OCI-LY3 (cell line): ENCODE results near the gene TECPR2.
"Not testable (repeated sequence)": the region's sequence is repeated elsewhere in the genome, so short reads cannot be mapped to it uniquely, and the experiment has no call there.

Source experiments
- H2AFZ ChIP-seq: fragments of 200-600, 300-600 bp; shearing (Covaris generic); 2 replicates; pipeline ENCODE4 v1.6.0; 2014; ENCODE audit warnings: antibody characterized with exemption, low read depth, low read length
- H3K27ac ChIP-seq: fragments of 200-600, 300-600 bp; sonication (generic); 2 replicates; pipeline ENCODE4 v1.5.1; 2014; ENCODE audit warnings: mild to moderate bottlenecking, low read length, moderate library complexity, mixed read lengths
- H3K27me3 ChIP-seq: fragments of 200-600, 300-600 bp; sonication (generic); 2 replicates; pipeline ENCODE4 v1.6.1; 2014; ENCODE audit warnings: low read depth, low read length, mixed read lengths
- H3K36me3 ChIP-seq: fragments of 200-600, 300-600 bp; sonication (generic); replicated peaks from 2 replicates; pipeline ENCODE3; 2014; ENCODE audit warnings: low read depth, low read length, mixed read lengths
- H3K4me1 ChIP-seq: fragments of 300-600, 200-600 bp; sonication (generic); 2 replicates; pipeline ENCODE4 v1.6.1; 2014; ENCODE audit warnings: low read length, mixed read lengths
- H3K4me2 ChIP-seq: fragments of 200-600, 300-600 bp; sonication (generic); 2 replicates; pipeline ENCODE4 v1.6.1; 2014; ENCODE audit warnings: low read length, mixed read lengths
- H3K4me3 ChIP-seq: fragments of 300-600, 200-600 bp; sonication (generic); 2 replicates; pipeline ENCODE4 v1.5.1; 2014; ENCODE audit warnings: antibody characterized with exemption, mild to moderate bottlenecking, low read length, moderate library complexity
- H3K79me2 ChIP-seq: fragments of 300-600, 200-600 bp; shearing (Covaris generic); 2 replicates; pipeline ENCODE4 v1.6.1; 2014; ENCODE audit warnings: mild to moderate bottlenecking, low read length, mixed read lengths
- H3K9ac ChIP-seq: fragments of 300-600, 200-600 bp; shearing (Covaris generic); 2 replicates; pipeline ENCODE4 v1.6.0; 2014; ENCODE audit warnings: mild to moderate bottlenecking, low read length, moderate library complexity
- H3K9me3 ChIP-seq: fragments of 200-600, 300-600 bp; shearing (Covaris generic); 2 replicates; pipeline ENCODE4 v1.6.1; 2014; ENCODE audit warnings: low read length, mixed read lengths; ENCODE audit not compliant: insufficient read depth
- H4K20me1 ChIP-seq: fragments of 200-600, 300-600 bp; sonication (generic); 2 replicates; pipeline ENCODE4 v1.6.1; 2016; ENCODE audit warnings: low read length, mixed read lengths; ENCODE audit not compliant: insufficient read depth
- EZH2phosphoT487 ChIP-seq: fragments of 200-600 bp; shearing (Covaris generic); IDR thresholded peaks from 2 replicates; pipeline ENCODE4 v1.6.1; 2018; ENCODE audit warnings: antibody characterized with exemption, mixed run types, low read depth
- TF ChIP-seq, protein P1 (sequence below): fragments of 200-600, 300-600 bp; sonication (generic); IDR thresholded peaks from 2 replicates; pipeline ENCODE4 v1.5.1; 2014; ENCODE audit warnings: antibody characterized with exemption, low read length, low read depth

TECPR2 gene

DNA sequence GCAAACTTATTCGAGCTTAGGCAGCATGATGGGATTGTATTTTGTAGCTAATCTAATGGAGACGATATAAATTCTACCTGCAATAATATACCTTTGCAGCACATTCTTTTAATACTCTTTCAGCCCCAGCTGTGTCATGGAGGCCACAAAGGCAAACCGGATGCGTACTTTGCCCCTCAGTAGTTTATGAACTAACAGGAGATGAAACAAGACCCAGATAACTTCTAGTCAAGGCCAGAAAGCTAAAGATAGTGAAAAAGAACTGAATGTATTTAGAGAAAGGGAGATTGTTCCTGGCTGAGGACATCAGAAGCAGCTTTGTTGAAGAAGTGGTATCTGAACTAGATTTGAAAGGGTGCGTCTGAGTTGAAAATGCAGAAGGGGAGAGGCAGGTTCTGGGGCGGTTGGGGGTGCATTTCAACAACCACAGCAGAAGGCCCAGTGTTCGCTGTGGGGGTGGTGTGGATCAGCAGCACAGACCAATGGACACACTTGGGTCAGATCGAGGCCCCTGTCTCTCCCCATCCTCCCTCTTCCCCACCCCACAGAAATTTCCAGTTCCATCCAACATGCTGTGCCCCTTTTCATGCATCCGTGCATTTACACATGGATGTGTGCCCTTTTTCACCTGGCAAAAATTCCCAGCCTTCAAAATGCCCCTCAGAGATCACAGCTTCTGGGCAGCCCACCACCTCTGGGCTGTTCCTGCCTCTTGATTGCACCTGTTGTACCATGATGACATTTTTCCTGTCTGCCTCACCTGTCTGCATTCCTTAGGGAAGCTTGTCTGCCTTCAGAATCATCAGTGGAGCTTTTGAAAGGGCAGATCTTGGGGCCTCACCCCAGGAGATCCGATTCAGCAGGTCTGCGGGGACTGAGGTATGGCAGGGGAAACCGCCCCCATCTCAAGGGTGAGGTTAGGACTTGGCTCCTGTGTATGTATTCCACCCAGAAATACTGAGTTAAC lies 41.0 kb upstream of the TECPR2 start:
- TF ChIP-seq, protein P1, sequence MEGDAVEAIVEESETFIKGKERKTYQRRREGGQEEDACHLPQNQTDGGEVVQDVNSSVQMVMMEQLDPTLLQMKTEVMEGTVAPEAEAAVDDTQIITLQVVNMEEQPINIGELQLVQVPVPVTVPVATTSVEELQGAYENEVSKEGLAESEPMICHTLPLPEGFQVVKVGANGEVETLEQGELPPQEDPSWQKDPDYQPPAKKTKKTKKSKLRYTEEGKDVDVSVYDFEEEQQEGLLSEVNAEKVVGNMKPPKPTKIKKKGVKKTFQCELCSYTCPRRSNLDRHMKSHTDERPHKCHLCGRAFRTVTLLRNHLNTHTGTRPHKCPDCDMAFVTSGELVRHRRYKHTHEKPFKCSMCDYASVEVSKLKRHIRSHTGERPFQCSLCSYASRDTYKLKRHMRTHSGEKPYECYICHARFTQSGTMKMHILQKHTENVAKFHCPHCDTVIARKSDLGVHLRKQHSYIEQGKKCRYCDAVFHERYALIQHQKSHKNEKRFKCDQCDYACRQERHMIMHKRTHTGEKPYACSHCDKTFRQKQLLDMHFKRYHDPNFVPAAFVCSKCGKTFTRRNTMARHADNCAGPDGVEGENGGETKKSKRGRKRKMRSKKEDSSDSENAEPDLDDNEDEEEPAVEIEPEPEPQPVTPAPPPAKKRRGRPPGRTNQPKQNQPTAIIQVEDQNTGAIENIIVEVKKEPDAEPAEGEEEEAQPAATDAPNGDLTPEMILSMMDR, result no peak
- no peak for TF ChIP-seq EZH2phosphoT487
- Histone ChIP-seq H3K27ac (no peak overlapping the region), H2AFZ (no peak overlapping the region)

DNA sequence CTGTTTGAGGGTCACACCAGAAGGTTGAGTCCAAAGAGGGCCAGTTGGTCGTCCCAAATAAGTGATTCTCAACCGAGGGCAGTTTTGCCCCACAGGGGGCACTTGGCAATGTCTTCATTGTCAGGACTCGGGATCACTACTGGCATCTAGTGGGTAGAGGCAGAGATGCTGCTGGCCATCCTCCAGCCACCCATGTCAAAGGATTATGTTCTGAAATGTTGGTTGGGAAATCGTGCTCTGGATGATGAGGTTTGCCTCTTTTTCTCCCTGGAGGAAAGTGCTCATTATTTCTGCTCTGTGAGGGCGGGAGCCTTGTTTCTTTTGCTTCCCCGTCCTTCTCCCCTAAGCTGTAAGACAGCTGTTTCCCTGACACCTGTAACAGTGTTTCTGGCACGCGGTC lies 39.6 kb upstream of the TECPR2 start:
- no peak overlapping the region for H3K4me2 ChIP-seq
- H3K9ac ChIP-seq, result no peak overlapping the region
- no peaks in the 10 kb centered on the region for H3K9me3 ChIP-seq
- H4K20me1 ChIP-seq, result no peaks in the 10 kb centered on the region
- TF ChIP-seq EZH2phosphoT487, result no peak
- TF ChIP-seq, protein P1, result peak; percentile 61
- no peaks in the 10 kb centered on the region for H3K36me3 ChIP-seq
- H3K79me2 ChIP-seq, result peaks cover 15% of the 10 kb centered on the region
- peaks cover 18% of the 10 kb centered on the region for H3K4me1 ChIP-seq
- no peaks in the 10 kb centered on the region for H3K27me3 ChIP-seq
- no peak overlapping the region for H3K27ac ChIP-seq
- H2AFZ ChIP-seq, result no peak overlapping the region
- H3K4me3 ChIP-seq, result no peak overlapping the region

More for the DNA sequence above, 41.0 kb upstream of the TECPR2 start:
- Histone ChIP-seq H3K36me3 (no peaks in the 10 kb centered on the region), H4K20me1 (no peaks in the 10 kb centered on the region), H3K4me2 (no peak overlapping the region), H3K27me3 (no peaks in the 10 kb centered on the region), H3K9me3 (no peaks in the 10 kb centered on the region), H3K9ac (no peak overlapping the region), H3K4me1 (peaks cover 23% of the 10 kb centered on the region), H3K4me3 (no peak overlapping the region), H3K79me2 (peaks cover 15% of the 10 kb centered on the region)

DNA sequence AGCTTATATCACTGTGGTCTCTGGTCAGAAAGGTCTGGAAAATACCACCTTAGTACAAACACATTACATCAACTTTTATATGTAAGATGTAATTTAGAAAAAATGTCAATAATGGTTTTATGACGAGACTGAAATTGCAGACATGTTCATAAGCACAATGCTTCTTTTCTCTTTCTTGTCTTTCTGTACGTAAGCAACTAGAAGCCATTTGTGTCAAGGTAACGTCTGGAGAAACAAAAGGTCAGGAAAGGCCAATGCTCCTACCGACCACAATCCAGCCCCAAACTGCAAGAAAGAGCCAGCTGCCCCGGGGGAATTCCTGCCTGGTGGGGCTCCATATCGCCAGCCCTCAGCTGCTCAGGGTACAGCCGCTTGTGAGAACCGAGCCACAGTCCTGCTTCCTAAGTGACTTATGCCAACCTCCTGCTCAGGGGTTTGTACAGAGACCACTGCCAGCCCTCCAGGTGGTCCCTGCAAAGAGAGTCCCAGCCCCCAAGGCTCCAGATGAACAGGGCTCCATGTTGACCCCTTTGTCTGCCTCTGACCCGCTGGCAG lies 36.9 kb upstream of the TECPR2 start:
- no peaks in the 10 kb centered on the region for H3K27me3 ChIP-seq
- H3K9ac ChIP-seq, result no peak overlapping the region
- no peak overlapping the region for H3K4me2 ChIP-seq
- peaks cover 1% of the 10 kb centered on the region; the same call in 1 of the 2 replicates for H3K4me1 ChIP-seq
- no peaks in the 10 kb centered on the region for H3K36me3 ChIP-seq
- no peak overlapping the region for H3K4me3 ChIP-seq
- no peak overlapping the region for H3K27ac ChIP-seq
- H2AFZ ChIP-seq, result no peak overlapping the region
- no peaks in the 10 kb centered on the region for H4K20me1 ChIP-seq
- no peak for TF ChIP-seq EZH2phosphoT487
- TF ChIP-seq, protein P1, result no peak
- no peaks in the 10 kb centered on the region for H3K9me3 ChIP-seq
- H3K79me2 ChIP-seq, result peaks cover 3% of the 10 kb centered on the region

DNA sequence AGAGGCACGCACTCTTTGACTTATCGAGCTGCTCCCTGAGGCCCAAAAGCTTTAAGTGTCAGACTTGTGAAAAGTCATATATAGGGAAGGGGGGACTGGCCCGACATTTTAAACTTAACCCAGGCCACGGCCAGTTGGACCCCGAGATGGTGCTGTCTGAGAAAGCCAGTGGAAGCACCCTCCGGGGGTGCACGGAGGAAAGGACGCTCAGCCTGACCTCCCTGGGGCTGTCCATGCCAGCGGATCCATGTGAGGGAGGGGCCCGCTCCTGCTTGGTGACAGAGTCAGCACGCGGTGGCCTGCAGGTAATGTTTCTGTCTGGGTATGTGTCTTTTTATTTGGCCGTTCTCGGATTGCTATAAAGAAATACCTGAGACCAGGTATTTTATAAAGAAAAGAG lies 36.2 kb upstream of the TECPR2 start:
- no peaks in the 10 kb centered on the region for H3K79me2 ChIP-seq
- H3K9me3 ChIP-seq, result no peaks in the 10 kb centered on the region
- H4K20me1 ChIP-seq, result no peaks in the 10 kb centered on the region
- H3K9ac ChIP-seq, result no peak overlapping the region
- H3K27ac ChIP-seq, result no peak overlapping the region
- no peaks in the 10 kb centered on the region for H3K27me3 ChIP-seq
- no peaks in the 10 kb centered on the region for H3K4me1 ChIP-seq
- no peak overlapping the region for H2AFZ ChIP-seq
- H3K4me3 ChIP-seq, result no peak overlapping the region
- peaks cover under 1% of the 10 kb centered on the region for H3K36me3 ChIP-seq
- TF ChIP-seq EZH2phosphoT487, result no peak
- TF ChIP-seq, protein P1, result no peak
- no peak overlapping the region for H3K4me2 ChIP-seq

DNA sequence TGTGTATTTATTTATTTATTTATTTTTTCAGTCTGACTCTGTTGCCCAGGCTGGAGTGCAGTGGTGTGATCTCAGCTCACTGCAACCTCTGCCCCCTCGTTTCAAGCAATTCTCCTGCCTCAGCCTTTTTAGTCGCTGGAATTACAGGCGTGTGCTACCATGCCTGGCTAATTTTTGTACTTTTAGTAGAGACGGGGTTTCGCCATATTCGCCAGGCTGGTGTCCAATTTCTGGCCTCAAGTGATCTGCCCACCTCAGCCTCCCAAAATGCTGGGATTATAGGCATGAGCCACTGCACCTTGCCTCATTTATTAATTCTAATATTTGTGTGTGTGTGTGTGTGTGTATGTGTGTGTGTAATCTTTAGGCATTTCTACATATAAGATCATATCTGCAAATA lies 33.4 kb upstream of the TECPR2 start:
- not testable (repeated sequence) for H3K9me3 ChIP-seq, H3K27me3 ChIP-seq, H2AFZ ChIP-seq, H4K20me1 ChIP-seq, H3K79me2 ChIP-seq, H3K4me1 ChIP-seq, H3K36me3 ChIP-seq, H3K9ac ChIP-seq, H3K27ac ChIP-seq, H3K4me3 ChIP-seq, H3K4me2 ChIP-seq
